ENCODE measurements around the gene TDRD12.

The TDRD12 gene

GRCh38 chr19:32720216-32720935, 809 bp downstream of the TDRD12 start:
- Histone ChIP-seq H3K36me3 (ENCODE audit: control insufficient read depth in 2 of 2, insufficient read depth in 1 of 2, low read length in 2 of 2) (peaks cover 9 to 31% of the 10 kb centered on the region in 2 experiments), H3K4me3 (ENCODE audit: low read depth, low read length) (no peak overlapping the region), H3K9me3 (ENCODE audit: control insufficient read depth, insufficient read depth, low read depth, low read length) (no peaks in the 10 kb centered on the region; the same call in 1 of the 2 replicates), H3K4me1 (ENCODE audit: control insufficient read depth, insufficient read depth, low read length) (no peaks in the 10 kb centered on the region), H3K27ac (ENCODE audit: extremely low read depth, low read depth, low read length) (no peak overlapping the region)
- TF ChIP-seq ZFHX2 (tag by site-specific recombination; conservative IDR thresholded peaks at IDR 0.05) (peak; percentile 92), ZNF362 (tag by site-specific recombination; IDR thresholded peaks at IDR 0.05) (no peak), KLF1 (tag by site-specific recombination; IDR thresholded peaks at IDR 0.05) (peak; percentile 98), KLF9 (tag by site-specific recombination; IDR thresholded peaks at IDR 0.05; ENCODE audit: low read depth) (peak; percentile 50), KLF8 (tag by site-specific recombination; IDR thresholded peaks at IDR 0.05) (peak; percentile 72; the same call in 1 of the 2 replicates), ZNF701 (tag by site-specific recombination; IDR thresholded peaks at IDR 0.05) (no peak), EGR2 (tag by site-specific recombination; IDR thresholded peaks at IDR 0.05; ENCODE audit: low read depth) (peak; percentile 97)
- CTCF ChIA-PET: no interaction called here
- POLR2A ChIA-PET: interaction anchor here (1.0 kb wide), 1 partner anchor 15 kb away, joined by 3 read pairs; no protein-coding TSS in a partner anchor

GRCh38 chr19:32720936-32721250, 1.3 kb downstream of the TDRD12 start:
- ChIA-PET POLR2A (no interaction called here), CTCF (no interaction called here)

GRCh38 chr19:32735936-32736335, 16.4 kb downstream of the TDRD12 start:
- Histone ChIP-seq H3K9me3 (ENCODE audit: control insufficient read depth, insufficient read depth, low read depth, low read length) (no peaks in the 10 kb centered on the region; the same call in 1 of the 2 replicates), H3K27ac (ENCODE audit: extremely low read depth, low read depth, low read length) (no peak overlapping the region), H3K36me3 (ENCODE audit: control insufficient read depth in 2 of 2, insufficient read depth in 1 of 2, low read length in 2 of 2) (no peaks in the 10 kb centered on the region; a peak in 1 of 3 replicates), H3K4me3 (ENCODE audit: low read depth, low read length) (no peak overlapping the region), H3K4me1 (ENCODE audit: control insufficient read depth, insufficient read depth, low read length) (0 out of 2 replicates have a peak, but pooled peaks cover 3% of the 10 kb centered on the region)
- POLR2A ChIA-PET: interaction anchor here (0.9 to 1.0 kb wide), 2 partner anchors 12 to 44 kb away, joined by 3 read pairs; partner anchors contain the start of gene NUDT19
- CTCF ChIA-PET: interaction anchor here (0.6 to 1.1 kb wide), 5 partner anchors 13 to 669 kb away, joined by 3 read pairs; no protein-coding TSS in a partner anchor
- TF ChIP-seq ZNF37A (tag by site-specific recombination; IDR thresholded peaks at IDR 0.05): no peak
- no peak for TF ChIP-seq ZNF571 (tag by site-specific recombination; IDR thresholded peaks at IDR 0.05)
- no peak for TF ChIP-seq ZNF121 (tag by site-specific recombination; IDR thresholded peaks at IDR 0.05)
- no peak for TF ChIP-seq ZNF354C (tag by site-specific recombination; IDR thresholded peaks at IDR 0.05; ENCODE audit: borderline replicate concordance, low read depth)
- TF ChIP-seq MYNN (tag by site-specific recombination; IDR thresholded peaks at IDR 0.05; ENCODE audit: borderline replicate concordance): peak; percentile 75; the same call in 1 of the 2 replicates
- TF ChIP-seq ZNF624 (tag by site-specific recombination; IDR thresholded peaks at IDR 0.05): no peak
- TF ChIP-seq ZNF560 (tag by site-specific recombination; IDR thresholded peaks at IDR 0.05; ENCODE audit: borderline replicate concordance): no peak

More at GRCh38 chr19:32720936-32721250, 1.3 kb downstream of the TDRD12 start:
- Histone ChIP-seq H3K36me3 (ENCODE audit: control insufficient read depth in 2 of 2, insufficient read depth in 1 of 2, low read length in 2 of 2) (peaks cover 8 to 26% of the 10 kb centered on the region in 2 experiments), H3K4me1 (ENCODE audit: control insufficient read depth, insufficient read depth, low read length) (no peaks in the 10 kb centered on the region), H3K27ac (ENCODE audit: extremely low read depth, low read depth, low read length) (no peak overlapping the region), H3K4me3 (ENCODE audit: low read depth, low read length) (no peak overlapping the region), H3K9me3 (ENCODE audit: control insufficient read depth, insufficient read depth, low read depth, low read length) (no peaks in the 10 kb centered on the region; the same call in 1 of the 2 replicates)
- TF ChIP-seq TRIM28 (IDR thresholded peaks at IDR 0.05; ENCODE audit: borderline replicate concordance, low read length) (no peak), MYNN (tag by site-specific recombination; IDR thresholded peaks at IDR 0.05; ENCODE audit: borderline replicate concordance) (no peak), ZFP3 (tag by site-specific recombination; IDR thresholded peaks at IDR 0.05; ENCODE audit: low read depth) (no peak), ZNF701 (tag by site-specific recombination; IDR thresholded peaks at IDR 0.05) (no peak), ZNF23 (tag by site-specific recombination; IDR thresholded peaks at IDR 0.05; ENCODE audit: borderline replicate concordance) (no peak), WT1 (tag by site-specific recombination; IDR thresholded peaks at IDR 0.05) (no peak), ZNF138 (tag by site-specific recombination; IDR thresholded peaks at IDR 0.05; ENCODE audit: borderline replicate concordance) (no peak), ZNF423 (tag by site-specific recombination; IDR thresholded peaks at IDR 0.05) (no peak), ZBTB11 (tag by site-specific recombination; conservative IDR thresholded peaks at IDR 0.05; ENCODE audit: low read depth) (no peak), ZNF707 (tag by site-specific recombination; IDR thresholded peaks at IDR 0.05) (no peak), ZSCAN30 (tag by site-specific recombination; IDR thresholded peaks at IDR 0.05) (no peak)
